Astrocyte (in vitro differentiated cells and primary cell): ENCODE results near the gene UBXN2A. TPM values are rescaled to one million over a fixed set of nuclear protein-coding genes. Genes with fewer than 3 reads are reported as not detected.
A peak's percentile ranks its signal among the peaks of the same experiment; 100 is the strongest.

Experiments used
- DNase-seq: peaks from one replicate; pipeline ENCODE4 v3.0.0-alpha.2; 2010; ENCODE audit warnings: low read depth
- FAIRE-seq: peaks from 2 replicates; lab custom pipeline; 2011; peaks lifted over from hg19 to GRCh38; lab: Jason Lieb, UNC
- H2AFZ ChIP-seq: 2 replicates; pipeline ENCODE4 v1.6.0; 2012; ENCODE audit warnings: low read depth, low read length, inconsistent platforms
- H3K27ac ChIP-seq: 2 replicates; pipeline ENCODE4 v1.5.1; 2011; ENCODE audit warnings: low read depth, low read length, inconsistent platforms
- H3K27me3 ChIP-seq: 2 replicates; pipeline ENCODE4 v1.6.0; 2011; ENCODE audit warnings: low read length, inconsistent platforms; ENCODE audit not compliant: insufficient read depth
- H3K36me3 ChIP-seq: 2 replicates; pipeline ENCODE4 v1.5.1; 2011; ENCODE audit warnings: low read length, inconsistent platforms; ENCODE audit not compliant: insufficient read depth
- H3K4me1 ChIP-seq: 2 replicates; pipeline ENCODE4 v1.5.1; 2011; ENCODE audit warnings: low read length, inconsistent platforms; ENCODE audit not compliant: insufficient read depth
- H3K4me2 ChIP-seq: 2 replicates; pipeline ENCODE4 v1.6.0; 2012; ENCODE audit warnings: low read length, inconsistent platforms
- H3K4me3 ChIP-seq: 2 replicates; pipeline ENCODE4 v1.5.1; 2011; ENCODE audit warnings: low read depth, mild to moderate bottlenecking, low read length, inconsistent platforms; ENCODE audit not compliant: insufficient read depth
- H3K79me2 ChIP-seq: 2 replicates; pipeline ENCODE4 v1.6.0; 2012; ENCODE audit warnings: mild to moderate bottlenecking, low read length, inconsistent platforms; ENCODE audit not compliant: insufficient read depth
- H3K9ac ChIP-seq: 2 replicates; pipeline ENCODE4 v1.6.0; 2012; ENCODE audit warnings: mild to moderate bottlenecking, low read length, inconsistent platforms
- H3K9me3 ChIP-seq: 2 replicates; pipeline ENCODE4 v1.5.1; 2012; ENCODE audit warnings: low read depth, mild to moderate bottlenecking, low read length, inconsistent platforms; ENCODE audit not compliant: insufficient read depth
- H4K20me1 ChIP-seq: 2 replicates; pipeline ENCODE4 v1.6.0; 2012; ENCODE audit warnings: low read length, inconsistent platforms; ENCODE audit not compliant: insufficient read depth
- H3K27ac Mint-ChIP-seq: one replicate; pipeline ENCODE4 v1.8.0; 2021; ENCODE audit warnings: mild to moderate bottlenecking, mixed read lengths; ENCODE audit not compliant: unreplicated experiment
- H3K27me3 Mint-ChIP-seq: one replicate; pipeline ENCODE4 v1.8.0; 2021; ENCODE audit warnings: low read depth, mixed read lengths; ENCODE audit not compliant: unreplicated experiment
- H3K36me3 Mint-ChIP-seq: one replicate; pipeline ENCODE4 v1.8.0; 2021; ENCODE audit warnings: low read depth, mixed read lengths; ENCODE audit not compliant: unreplicated experiment
- H3K4me1 Mint-ChIP-seq: one replicate; pipeline ENCODE4 v1.8.0; 2021; ENCODE audit warnings: low read depth, mixed read lengths; ENCODE audit not compliant: unreplicated experiment
- H3K4me3 Mint-ChIP-seq: one replicate; pipeline ENCODE4 v1.8.0; 2021; ENCODE audit warnings: mild to moderate bottlenecking, moderate library complexity, mixed read lengths; ENCODE audit not compliant: unreplicated experiment
- H3K9me3 Mint-ChIP-seq: one replicate; pipeline ENCODE4 v1.8.0; 2021; ENCODE audit warnings: mild to moderate bottlenecking, mixed read lengths; ENCODE audit not compliant: unreplicated experiment
- EZH2 ChIP-seq: IDR thresholded peaks from 2 replicates; pipeline ENCODE4 v1.6.1; 2012; ENCODE audit warnings: mild to moderate bottlenecking, low read length, inconsistent platforms; ENCODE audit not compliant: insufficient read depth
- total RNA-seq: library from RNA; stranded (reverse); gene quantifications from 2 replicates; pipeline ENCODE4 v1.2.1, GENCODE V29; 2021
- TF ChIP-seq, protein P1 (sequence below): IDR thresholded peaks from 2 replicates; pipeline ENCODE4 v1.5.1; 2011; ENCODE audit warnings: low read depth, mild to moderate bottlenecking, inconsistent platforms, low read length, moderate library complexity; ENCODE audit not compliant: insufficient read depth

UBXN2A gene
- total RNA-seq, 1 donor from 2014 or later, result 22.2 TPM

DNA sequence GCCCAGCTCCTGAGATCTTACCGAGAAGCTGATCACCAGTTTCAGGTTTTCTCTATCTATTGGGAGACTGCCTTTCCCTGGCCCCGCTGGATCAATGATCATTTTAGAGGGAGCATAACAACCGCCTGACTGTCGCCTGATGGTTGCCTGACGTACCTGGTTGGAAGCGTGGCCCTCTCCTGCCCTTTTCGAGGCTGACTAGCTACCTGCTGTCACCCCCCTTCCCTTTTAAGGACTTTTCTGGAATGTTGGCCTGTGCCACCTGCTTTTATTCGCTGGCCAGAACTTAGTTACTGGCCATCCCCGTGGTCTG is 69.1 kb downstream of the UBXN2A start:
- H3K4me1 ChIP-seq, result peaks cover 7% of the 10 kb centered on the region
- Mint-ChIP-seq H3K9me3 (no peaks in the 10 kb centered on the region), H3K27ac (no peak overlapping the region), H3K4me1 (no peaks in the 10 kb centered on the region), H3K27me3 (peaks cover 12% of the 10 kb centered on the region), H3K36me3 (no peaks in the 10 kb centered on the region), H3K4me3 (no peak overlapping the region)
- peak overlapping the region; percentile 55 for H3K9ac ChIP-seq
- H2AFZ ChIP-seq, result peak overlapping the region; percentile 66
- DNase-seq, result no peak
- no peaks in the 10 kb centered on the region for H4K20me1 ChIP-seq
- H3K27me3 ChIP-seq, result peaks cover 10% of the 10 kb centered on the region
- H3K9me3 ChIP-seq, result no peaks in the 10 kb centered on the region
- no peaks in the 10 kb centered on the region for H3K36me3 ChIP-seq
- H3K27ac ChIP-seq, result no peak overlapping the region
- H3K79me2 ChIP-seq, result no peaks in the 10 kb centered on the region
- peak overlapping the region; percentile 85 for H3K4me2 ChIP-seq
- FAIRE-seq, result no peak
- TF ChIP-seq, protein P1, sequence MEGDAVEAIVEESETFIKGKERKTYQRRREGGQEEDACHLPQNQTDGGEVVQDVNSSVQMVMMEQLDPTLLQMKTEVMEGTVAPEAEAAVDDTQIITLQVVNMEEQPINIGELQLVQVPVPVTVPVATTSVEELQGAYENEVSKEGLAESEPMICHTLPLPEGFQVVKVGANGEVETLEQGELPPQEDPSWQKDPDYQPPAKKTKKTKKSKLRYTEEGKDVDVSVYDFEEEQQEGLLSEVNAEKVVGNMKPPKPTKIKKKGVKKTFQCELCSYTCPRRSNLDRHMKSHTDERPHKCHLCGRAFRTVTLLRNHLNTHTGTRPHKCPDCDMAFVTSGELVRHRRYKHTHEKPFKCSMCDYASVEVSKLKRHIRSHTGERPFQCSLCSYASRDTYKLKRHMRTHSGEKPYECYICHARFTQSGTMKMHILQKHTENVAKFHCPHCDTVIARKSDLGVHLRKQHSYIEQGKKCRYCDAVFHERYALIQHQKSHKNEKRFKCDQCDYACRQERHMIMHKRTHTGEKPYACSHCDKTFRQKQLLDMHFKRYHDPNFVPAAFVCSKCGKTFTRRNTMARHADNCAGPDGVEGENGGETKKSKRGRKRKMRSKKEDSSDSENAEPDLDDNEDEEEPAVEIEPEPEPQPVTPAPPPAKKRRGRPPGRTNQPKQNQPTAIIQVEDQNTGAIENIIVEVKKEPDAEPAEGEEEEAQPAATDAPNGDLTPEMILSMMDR, result no peak
- no peak for TF ChIP-seq EZH2
- H3K4me3 ChIP-seq, result peak overlapping the region; percentile 51

DNA sequence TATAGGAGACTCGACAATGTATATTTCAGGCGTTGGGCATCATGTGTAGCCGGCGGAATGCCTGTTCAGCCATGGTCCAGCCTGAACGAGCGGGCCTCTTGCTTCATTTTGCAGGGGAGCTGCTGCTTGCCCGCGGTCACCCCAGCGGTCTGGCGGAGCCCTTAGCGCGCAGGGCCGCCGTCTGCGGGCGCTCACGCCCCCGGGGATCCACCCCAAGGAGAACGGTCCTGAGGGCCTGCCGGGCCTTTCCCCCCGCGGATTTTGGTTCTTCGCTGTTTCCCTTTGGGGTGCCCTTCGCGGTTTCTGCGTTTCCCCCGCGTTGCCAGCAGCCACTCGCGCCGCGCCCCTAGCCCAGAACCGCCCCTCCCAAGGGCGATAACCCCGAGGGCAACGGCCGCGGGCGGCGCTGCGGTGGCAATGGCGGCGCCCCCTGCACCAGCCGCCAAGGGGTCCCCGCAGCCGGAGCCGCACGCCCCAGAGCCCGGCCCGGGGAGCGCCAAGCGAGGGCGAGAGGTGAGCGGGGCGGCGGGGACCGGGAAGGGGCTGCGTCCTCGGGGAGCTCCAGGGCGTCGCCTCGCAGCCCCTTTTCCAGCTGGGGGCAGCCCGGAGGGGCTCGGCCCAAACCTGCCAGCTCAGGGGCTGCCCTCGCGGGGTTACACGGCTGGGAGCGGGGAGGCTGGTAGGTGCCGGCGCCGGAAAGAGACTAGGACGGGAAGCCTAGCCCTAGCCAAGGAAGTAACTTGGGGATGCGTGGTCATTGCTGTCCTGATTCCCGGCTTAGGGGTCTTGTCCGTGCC is 69.6 kb downstream of the UBXN2A start, which contains the start of gene MFSD2B:
Gene MFSD2B (plus strand): TSS at position 406 of the 797 bp plus-strand sequence. CDS start 12 bp downstream, at position 418.
- no peaks in the 10 kb centered on the region for H3K79me2 ChIP-seq
- no peaks in the 10 kb centered on the region for H3K9me3 ChIP-seq
- H4K20me1 ChIP-seq, result no peaks in the 10 kb centered on the region
- no peak within 1 kb of the TSS for H3K27ac ChIP-seq
- Mint-ChIP-seq H3K36me3 (no peaks in the 10 kb centered on the region), H3K4me3 (no peak within 1 kb of the TSS), H3K4me1 (no peaks in the 10 kb centered on the region), H3K27ac (no peak within 1 kb of the TSS), H3K9me3 (no peaks in the 10 kb centered on the region), H3K27me3 (peaks cover 12% of the 10 kb centered on the region)
- FAIRE-seq (no peak), DNase-seq (peak; percentile 5)
- H3K9ac ChIP-seq, result peak within 1 kb of the TSS; percentile 55
- peak within 1 kb of the TSS; percentile 85 for H3K4me2 ChIP-seq
- peaks cover 10% of the 10 kb centered on the region for H3K27me3 ChIP-seq
- H3K4me3 ChIP-seq, result peak within 1 kb of the TSS; percentile 51
- H3K4me1 ChIP-seq, result peaks cover 7% of the 10 kb centered on the region
- H3K36me3 ChIP-seq, result no peaks in the 10 kb centered on the region
- TF ChIP-seq, protein P1, result no peak
- TF ChIP-seq EZH2, result peak; percentile 53
- H2AFZ ChIP-seq, result peak within 1 kb of the TSS; percentile 66
